ENCODE data around the gene SNED1.

The SNED1 gene

GRCh38 chr2:241112592-241112991, 114.2 kb downstream of the SNED1 start:
- Histone ChIP-seq H3K27me3 (ENCODE audit: insufficient read depth, poor library complexity, severe bottlenecking) (no peaks in the 10 kb centered on the region), H3K27ac (replicated peaks) (no peak overlapping the region), H3K4me3 (replicated peaks; ENCODE audit: insufficient read depth, low read length) (no peak overlapping the region)
- no peak for DNase-seq (ENCODE audit: low read depth in 1 of 2, low spot score in 1 of 2)
- TF ChIP-seq SPI1 (IDR thresholded peaks at IDR 0.05; ENCODE audit: borderline replicate concordance, low read depth) (no peak), REST (IDR thresholded peaks at IDR 0.05; ENCODE audit: insufficient replicate concordance, low read depth) (no peak), CTCF (IDR thresholded peaks at IDR 0.05; ENCODE audit: insufficient read depth, low read length) (no peak), GABPA (IDR thresholded peaks at IDR 0.05; ENCODE audit: low read depth) (no peak), POLR2AphosphoS5 (IDR thresholded peaks at IDR 0.05; ENCODE audit: low read depth) (no peak)

DNA sequence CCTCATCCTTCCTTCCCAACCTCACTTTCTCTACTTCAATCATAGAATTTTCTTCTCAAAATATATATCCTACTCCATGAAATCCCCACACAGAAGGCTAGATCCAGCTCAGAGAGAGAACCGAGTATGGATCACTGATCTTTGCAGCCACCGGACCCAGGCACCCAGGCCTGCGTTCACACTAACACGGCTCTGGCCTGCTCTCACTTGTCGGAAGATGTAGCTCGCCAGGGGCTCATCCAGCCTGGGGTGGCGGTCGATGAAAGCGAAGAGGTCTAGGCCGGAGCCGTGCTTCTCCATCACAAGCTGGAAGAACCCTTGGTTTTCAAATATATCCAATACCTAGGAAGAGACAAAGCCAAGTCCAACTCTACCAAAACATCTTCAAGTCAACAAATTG, 116.4 kb downstream of the SNED1 start:
- H3K4me3 ChIP-seq (replicated peaks; ENCODE audit: insufficient read depth, low read length): no peak overlapping the region
- H3K27me3 ChIP-seq (ENCODE audit: insufficient read depth, poor library complexity, severe bottlenecking): no peaks in the 10 kb centered on the region
- no peak overlapping the region for H3K27ac ChIP-seq (replicated peaks)
- no peak for DNase-seq (ENCODE audit: low read depth in 1 of 2, low spot score in 1 of 2)
- TF ChIP-seq SPI1 (IDR thresholded peaks at IDR 0.05; ENCODE audit: borderline replicate concordance, low read depth): no peak
- TF ChIP-seq GABPA (IDR thresholded peaks at IDR 0.05; ENCODE audit: low read depth): no peak
- no peak for TF ChIP-seq POLR2AphosphoS5 (IDR thresholded peaks at IDR 0.05; ENCODE audit: low read depth)
- no peak for TF ChIP-seq REST (IDR thresholded peaks at IDR 0.05; ENCODE audit: insufficient replicate concordance, low read depth)
- TF ChIP-seq CTCF (IDR thresholded peaks at IDR 0.05; ENCODE audit: insufficient read depth, low read length): no peak

DNA sequence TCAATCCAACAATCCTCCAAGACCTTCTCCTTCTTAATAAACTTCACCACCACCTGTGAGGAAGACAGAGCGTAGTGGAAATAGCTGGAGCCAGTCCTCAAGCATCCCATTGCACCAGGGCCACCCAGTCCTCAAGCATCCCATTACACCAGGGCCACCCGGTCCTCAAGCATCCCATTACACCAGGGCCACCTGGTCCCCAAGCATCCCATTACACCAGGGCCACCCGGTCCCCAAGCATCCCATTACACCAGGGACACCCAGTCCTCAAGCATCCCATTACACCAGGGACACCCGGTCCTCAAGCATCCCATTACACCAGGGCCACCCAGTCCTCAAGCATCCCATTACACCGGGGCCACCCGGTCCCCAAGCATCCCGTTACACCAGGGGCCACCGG, 116.9 kb downstream of the SNED1 start:
- TF ChIP-seq GABPA (IDR thresholded peaks at IDR 0.05; ENCODE audit: low read depth) (no peak), POLR2AphosphoS5 (IDR thresholded peaks at IDR 0.05; ENCODE audit: low read depth) (no peak), REST (IDR thresholded peaks at IDR 0.05; ENCODE audit: insufficient replicate concordance, low read depth) (no peak), CTCF (IDR thresholded peaks at IDR 0.05; ENCODE audit: insufficient read depth, low read length) (no peak), SPI1 (IDR thresholded peaks at IDR 0.05; ENCODE audit: borderline replicate concordance, low read depth) (no peak)
- H3K27me3 ChIP-seq (ENCODE audit: insufficient read depth, poor library complexity, severe bottlenecking): no peaks in the 10 kb centered on the region
- no peak overlapping the region for H3K4me3 ChIP-seq (replicated peaks; ENCODE audit: insufficient read depth, low read length)
- DNase-seq (ENCODE audit: low read depth in 1 of 2, low spot score in 1 of 2): no peak
- no peak overlapping the region for H3K27ac ChIP-seq (replicated peaks)
